AG08396 (cell line): ENCODE results near the gene ZFP30.

ENCODE experiments used
- DNase-seq: peaks from one replicate; pipeline ENCODE4 v3.0.0; 2012; ENCODE audit warnings: low spot score, mixed read lengths

ZFP30 gene

GRCh38 chr19:37564624-37565369 is 90.5 kb downstream of the ZFP30 start:
- no peak for DNase-seq
